DMS 273 (cell line): ENCODE data around the gene CMPK1.

Experiments used
- DNase-seq: peaks from one replicate; lab custom pipeline; 2025; ENCODE audit not compliant: unreplicated experiment; lab: John Stamatoyannopoulos, UW

The CMPK1 gene

GRCh38 chr1:47418681-47419325 is 85.2 kb downstream of the CMPK1 start:
- DNase-seq = no peak

GRCh38 chr1:47420547-47420946 is 87.0 kb downstream of the CMPK1 start:
- no peak for DNase-seq

GRCh38 chr1:47423872-47424271 is 90.3 kb downstream of the CMPK1 start:
- no peak for DNase-seq

GRCh38 chr1:47424336-47424982 is 90.9 kb downstream of the CMPK1 start:
- peak; percentile 91 for DNase-seq
